GM18868 (cell line): ENCODE data around the gene KRTAP5-6.

Experiments
- ATAC-seq: cut with Tn5 transposase; IDR thresholded peaks from one replicate; pipeline ENCODE4 v1.9.1; 2021; ENCODE audit warnings: mild to moderate bottlenecking, moderate library complexity; ENCODE audit not compliant: unreplicated experiment

Gene KRTAP5-6

DNA sequence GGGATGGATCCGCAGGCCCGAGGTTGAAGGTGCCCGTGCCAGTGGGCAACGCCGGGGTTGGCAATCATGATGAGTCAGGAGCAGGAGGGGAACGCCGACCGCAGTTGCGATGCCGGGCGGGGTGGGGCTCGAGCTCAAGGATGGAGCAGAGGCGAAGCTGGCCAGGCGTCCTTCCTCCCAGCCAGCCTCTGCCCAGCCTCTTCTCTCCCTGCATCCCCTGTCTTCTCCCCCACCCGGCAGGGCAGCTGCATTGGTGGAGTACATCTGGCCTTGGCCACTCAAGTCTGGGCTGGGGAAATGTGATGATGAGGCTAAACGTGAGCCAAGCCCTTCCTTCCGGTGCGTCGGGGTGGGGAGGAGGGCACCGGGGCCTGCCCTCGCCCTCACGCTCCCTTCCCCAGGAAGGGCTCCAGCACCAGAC lies 49.5 kb downstream of the KRTAP5-6 start:
- no peak for ATAC-seq

DNA sequence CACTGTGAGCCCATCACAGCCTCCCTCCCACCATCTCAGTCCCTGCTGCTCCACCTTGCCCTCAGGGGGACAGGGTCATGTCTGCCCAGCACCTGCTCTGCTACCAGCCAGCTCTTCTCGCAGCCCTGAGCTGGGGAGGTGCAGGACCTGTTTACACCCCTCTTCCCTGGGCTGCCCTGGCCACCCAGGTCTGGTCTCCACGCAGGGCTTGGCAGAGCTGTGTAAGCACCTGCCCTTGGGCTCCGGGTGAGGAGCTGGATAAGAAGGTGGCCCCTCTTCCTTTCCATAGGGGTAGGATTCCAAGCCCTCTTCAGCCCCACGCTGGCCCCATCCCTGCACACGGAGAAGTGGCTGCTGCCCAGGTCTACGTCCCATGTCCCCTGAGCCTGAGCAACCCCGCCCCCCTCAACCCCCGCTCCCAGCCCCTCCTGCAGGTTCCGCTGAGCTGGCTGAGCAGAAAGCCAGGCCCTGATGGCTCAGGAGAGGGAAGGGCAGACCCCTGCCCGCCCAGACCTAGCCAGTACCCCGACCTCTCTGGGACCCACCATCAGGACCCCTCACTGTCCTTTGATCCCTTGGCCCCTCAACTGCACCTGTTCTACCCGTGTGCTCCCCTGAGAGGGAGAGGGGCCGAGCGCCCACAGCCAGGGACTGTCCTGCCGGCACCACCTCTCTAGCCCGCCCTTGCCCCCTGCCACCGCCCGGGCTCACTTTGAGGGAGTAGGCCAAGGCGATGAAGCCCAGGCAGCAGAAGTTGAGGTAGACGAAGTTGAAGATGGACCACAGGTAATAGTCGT lies 50.2 kb downstream of the KRTAP5-6 start:
- ATAC-seq = no peak
